ENCODE measurements around the gene XYLT2. TPM values are rescaled to one million over a fixed set of nuclear protein-coding genes. Genes with fewer than 3 reads are reported as not detected.
A peak's percentile ranks its signal among the peaks of the same experiment; 100 is the strongest.

Gene XYLT2
- total RNA-seq, 3 donors from 2014 or later = 13.6 to 27.5 (median 24.4) TPM

DNA sequence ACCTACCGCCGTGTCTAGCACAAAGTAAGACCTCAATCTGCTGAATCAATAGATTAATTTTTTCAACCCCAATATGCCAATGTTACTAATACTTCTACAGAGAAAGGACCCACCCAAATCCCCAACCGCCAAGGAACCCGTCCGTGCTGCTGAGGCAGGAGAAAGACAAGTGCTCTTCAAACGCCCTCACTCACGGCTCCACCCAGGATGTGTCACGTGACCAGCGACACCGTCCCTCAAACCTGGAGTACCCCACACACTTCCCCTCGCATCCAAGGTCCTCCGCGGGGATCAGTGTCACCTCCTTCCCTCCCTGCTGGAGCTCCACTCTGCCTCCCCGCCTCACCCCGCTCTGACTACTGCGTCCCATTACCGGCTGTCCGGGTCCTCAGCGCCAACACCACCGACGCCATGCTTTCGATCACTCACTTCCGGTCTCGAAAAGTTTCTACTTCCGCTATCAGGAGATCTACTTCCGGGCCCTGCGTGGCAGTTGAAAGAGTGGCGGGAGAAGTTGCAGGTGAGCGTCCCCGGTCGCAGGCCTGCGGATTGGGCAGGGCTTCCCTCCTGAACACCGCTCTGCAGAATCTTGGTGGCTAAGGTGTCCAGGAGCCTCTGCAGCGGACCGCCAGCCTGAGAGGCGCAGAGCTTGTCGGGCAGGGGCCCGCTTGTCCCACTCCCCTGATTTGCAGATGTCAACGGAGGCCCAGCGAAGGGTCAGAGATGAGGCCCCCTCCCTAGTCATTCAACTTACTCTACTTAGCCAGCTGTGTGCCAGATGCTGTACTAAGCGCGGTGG lies 27.0 kb downstream of the XYLT2 start, which contains the start of the genes EME1 and MRPL27:
EME1 (plus strand) TSS at position 472 of the 799 bp plus-strand sequence. CDS start 1,980 bp downstream, outside the sequence.
MRPL27 (minus strand) TSS at position 427 of the 799 bp plus-strand sequence; CDS start at position 413, 14 bp downstream.
- Histone ChIP-seq H3K9me3 (no peaks in the 10 kb centered on the region), H3K36me3 (peaks cover 5% of the 10 kb centered on the region), H3K27ac (peak within 1 kb of the TSS; percentile 93 to 97), H3K4me3 (peak within 1 kb of the TSS; percentile 65 to 87 (median 79)), H3K27me3 (no peaks in the 10 kb centered on the region), H3K4me1 (peaks cover 4 to 14% of the 10 kb centered on the region in 2 donors)
- intact Hi-C loops (cut with DNase I; ENCODE audit: low total_unique reads) = no loop called here
- TF ChIP-seq POLR2AphosphoS5 (IDR thresholded peaks at IDR 0.05) (peak; percentile 88 to 95 (median 88)), POLR2A (IDR thresholded peaks at IDR 0.05) (peak; percentile 58)
- TF ChIP-seq, protein P1, sequence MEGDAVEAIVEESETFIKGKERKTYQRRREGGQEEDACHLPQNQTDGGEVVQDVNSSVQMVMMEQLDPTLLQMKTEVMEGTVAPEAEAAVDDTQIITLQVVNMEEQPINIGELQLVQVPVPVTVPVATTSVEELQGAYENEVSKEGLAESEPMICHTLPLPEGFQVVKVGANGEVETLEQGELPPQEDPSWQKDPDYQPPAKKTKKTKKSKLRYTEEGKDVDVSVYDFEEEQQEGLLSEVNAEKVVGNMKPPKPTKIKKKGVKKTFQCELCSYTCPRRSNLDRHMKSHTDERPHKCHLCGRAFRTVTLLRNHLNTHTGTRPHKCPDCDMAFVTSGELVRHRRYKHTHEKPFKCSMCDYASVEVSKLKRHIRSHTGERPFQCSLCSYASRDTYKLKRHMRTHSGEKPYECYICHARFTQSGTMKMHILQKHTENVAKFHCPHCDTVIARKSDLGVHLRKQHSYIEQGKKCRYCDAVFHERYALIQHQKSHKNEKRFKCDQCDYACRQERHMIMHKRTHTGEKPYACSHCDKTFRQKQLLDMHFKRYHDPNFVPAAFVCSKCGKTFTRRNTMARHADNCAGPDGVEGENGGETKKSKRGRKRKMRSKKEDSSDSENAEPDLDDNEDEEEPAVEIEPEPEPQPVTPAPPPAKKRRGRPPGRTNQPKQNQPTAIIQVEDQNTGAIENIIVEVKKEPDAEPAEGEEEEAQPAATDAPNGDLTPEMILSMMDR (IDR thresholded peaks at IDR 0.05) = no peak
- peak; percentile 76 to 78 for DNase-seq (ENCODE audit: low spot score in 2 of 2)

GRCh38 chr17:50373705-50374104 lies 27.8 kb downstream of the XYLT2 start:
- no peak for DNase-seq (ENCODE audit: low spot score in 2 of 2)
- no peak overlapping the region for H3K4me3 ChIP-seq
- H3K27me3 ChIP-seq = no peaks in the 10 kb centered on the region
- no peaks in the 10 kb centered on the region for H3K9me3 ChIP-seq
- TF ChIP-seq POLR2A (IDR thresholded peaks at IDR 0.05) (no peak), POLR2AphosphoS5 (IDR thresholded peaks at IDR 0.05) (no peak)
- TF ChIP-seq, protein P1 (IDR thresholded peaks at IDR 0.05) = no peak
- intact Hi-C loops (cut with DNase I; ENCODE audit: low total_unique reads) = no loop called here
- H3K4me1 ChIP-seq = peaks cover 4 to 14% of the 10 kb centered on the region in 2 donors
- H3K27ac ChIP-seq = no peak overlapping the region
- peaks cover 5% of the 10 kb centered on the region for H3K36me3 ChIP-seq

DNA sequence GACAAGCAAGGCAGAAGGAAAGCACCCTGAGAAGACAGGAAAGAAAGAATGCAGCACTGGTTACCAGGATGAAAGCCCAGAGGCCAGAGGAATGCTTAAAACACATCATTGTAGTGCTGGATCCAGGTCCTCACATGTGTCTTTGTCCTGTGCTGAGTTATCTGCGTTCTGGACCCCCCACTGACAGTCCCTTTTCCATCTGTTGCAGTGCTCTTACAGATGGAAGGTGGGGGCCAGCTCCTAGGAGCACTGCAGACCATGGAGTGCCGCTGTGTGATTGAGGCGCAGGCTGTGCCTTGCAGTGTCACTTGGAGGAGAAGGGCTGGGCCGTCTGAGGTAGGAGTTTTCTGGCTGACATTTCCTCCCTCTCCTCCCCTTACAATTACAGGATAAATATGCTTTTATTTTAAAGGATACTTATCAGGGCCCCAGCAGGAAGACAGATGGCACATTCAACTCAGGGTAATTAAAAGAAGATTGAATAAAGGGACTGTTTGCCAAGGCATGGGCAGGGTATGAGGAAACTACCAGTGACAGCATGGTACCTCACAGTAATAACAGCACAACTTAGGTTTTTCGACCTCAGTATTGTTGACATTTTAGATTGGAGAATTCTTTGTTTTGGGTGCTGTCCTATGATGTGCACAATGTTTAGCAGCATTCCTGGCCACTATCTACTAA lies 30.1 kb downstream of the XYLT2 start:
- H3K4me1 ChIP-seq = peaks cover 4 to 14% of the 10 kb centered on the region in 2 donors
- H3K27me3 ChIP-seq = no peaks in the 10 kb centered on the region
- no peaks in the 10 kb centered on the region for H3K9me3 ChIP-seq
- no peak for DNase-seq (ENCODE audit: low spot score in 2 of 2)
- H3K4me3 ChIP-seq = no peak overlapping the region
- no peak overlapping the region for H3K27ac ChIP-seq
- no peaks in the 10 kb centered on the region for H3K36me3 ChIP-seq
- intact Hi-C loops (cut with DNase I; ENCODE audit: low total_unique reads) = no loop called here
- TF ChIP-seq POLR2AphosphoS5 (IDR thresholded peaks at IDR 0.05) = no peak
- TF ChIP-seq, protein P1 (IDR thresholded peaks at IDR 0.05) = no peak
- no peak for TF ChIP-seq POLR2A (IDR thresholded peaks at IDR 0.05)

DNA sequence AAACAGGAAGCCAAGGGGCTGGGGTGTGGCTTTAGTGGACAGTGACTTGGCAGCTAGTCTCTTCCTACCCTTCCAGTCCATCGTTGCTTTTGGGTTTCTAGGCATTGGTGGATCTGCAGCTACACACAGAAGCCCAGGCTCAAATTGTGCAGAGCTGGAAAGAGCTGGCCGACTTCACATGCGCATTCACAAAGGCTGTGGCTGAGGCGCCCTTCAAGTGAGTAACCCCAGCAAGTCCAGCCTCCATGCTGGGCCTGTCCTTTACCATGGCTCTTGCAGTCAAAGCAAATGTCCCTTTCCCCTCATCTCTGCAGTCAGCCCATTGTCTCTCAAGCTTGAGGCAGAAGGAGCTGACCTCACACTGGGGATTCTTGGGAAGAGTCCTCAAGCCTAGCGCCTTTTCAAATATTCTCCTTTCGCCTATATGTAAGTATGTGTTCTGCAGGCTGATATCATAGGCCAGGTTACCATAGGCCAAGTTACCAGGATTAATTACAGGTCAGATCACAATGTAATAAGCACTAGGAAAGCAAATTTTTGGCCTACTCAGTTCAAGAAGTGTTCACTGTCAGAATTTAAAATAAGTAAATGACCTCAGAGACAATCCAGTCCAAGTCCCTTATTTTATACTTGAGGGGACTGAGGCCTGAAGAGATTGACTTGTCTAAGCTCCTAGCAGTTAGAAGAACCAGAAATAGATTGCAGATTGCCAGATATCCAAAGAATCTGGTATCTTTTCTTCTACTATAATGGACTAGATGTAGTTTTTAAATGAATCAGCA lies 33.6 kb downstream of the XYLT2 start:
- Histone ChIP-seq H3K36me3 (peaks cover 5% of the 10 kb centered on the region), H3K4me1 (no peaks in the 10 kb centered on the region), H3K27me3 (no peaks in the 10 kb centered on the region), H3K27ac (no peak overlapping the region), H3K4me3 (no peak overlapping the region), H3K9me3 (no peaks in the 10 kb centered on the region)
- TF ChIP-seq POLR2A (IDR thresholded peaks at IDR 0.05) (no peak), POLR2AphosphoS5 (IDR thresholded peaks at IDR 0.05) (no peak)
- TF ChIP-seq, protein P1 (IDR thresholded peaks at IDR 0.05) = no peak
- DNase-seq (ENCODE audit: low spot score in 2 of 2) = no peak
- intact Hi-C loops (cut with DNase I; ENCODE audit: low total_unique reads) = no loop called here

Data from breast epithelium (tissue), 4 donors.